Measurements from ENCODE around the gene ARHGDIG.

The ARHGDIG gene

DNA sequence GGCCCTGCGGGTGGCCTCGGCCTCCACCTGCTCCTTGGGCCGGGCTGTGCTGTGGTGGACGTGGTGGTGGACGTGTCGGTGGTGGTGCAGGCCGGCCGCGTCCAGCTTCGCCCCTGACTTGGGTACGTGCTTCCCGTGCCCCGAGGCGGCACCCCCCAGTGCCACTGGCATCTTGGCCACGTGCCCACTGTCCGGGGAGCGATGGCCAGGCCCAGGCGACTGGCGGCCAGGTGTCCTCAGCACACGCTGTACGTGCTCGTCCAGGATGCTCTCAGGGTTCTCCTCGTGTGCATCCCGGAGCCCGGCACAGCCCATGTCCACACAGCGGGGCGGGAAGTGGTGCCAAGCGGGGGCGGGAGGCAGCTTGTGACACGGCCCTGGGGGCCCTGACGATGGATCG, 17.4 kb downstream of the ARHGDIG start:
- DNase-seq, result no peak

GRCh38 chr16:301235-301634, 20.8 kb downstream of the ARHGDIG start:
- DNase-seq, result no peak

GRCh38 chr16:301950-302349, 21.6 kb downstream of the ARHGDIG start:
- DNase-seq, result no peak

DNA sequence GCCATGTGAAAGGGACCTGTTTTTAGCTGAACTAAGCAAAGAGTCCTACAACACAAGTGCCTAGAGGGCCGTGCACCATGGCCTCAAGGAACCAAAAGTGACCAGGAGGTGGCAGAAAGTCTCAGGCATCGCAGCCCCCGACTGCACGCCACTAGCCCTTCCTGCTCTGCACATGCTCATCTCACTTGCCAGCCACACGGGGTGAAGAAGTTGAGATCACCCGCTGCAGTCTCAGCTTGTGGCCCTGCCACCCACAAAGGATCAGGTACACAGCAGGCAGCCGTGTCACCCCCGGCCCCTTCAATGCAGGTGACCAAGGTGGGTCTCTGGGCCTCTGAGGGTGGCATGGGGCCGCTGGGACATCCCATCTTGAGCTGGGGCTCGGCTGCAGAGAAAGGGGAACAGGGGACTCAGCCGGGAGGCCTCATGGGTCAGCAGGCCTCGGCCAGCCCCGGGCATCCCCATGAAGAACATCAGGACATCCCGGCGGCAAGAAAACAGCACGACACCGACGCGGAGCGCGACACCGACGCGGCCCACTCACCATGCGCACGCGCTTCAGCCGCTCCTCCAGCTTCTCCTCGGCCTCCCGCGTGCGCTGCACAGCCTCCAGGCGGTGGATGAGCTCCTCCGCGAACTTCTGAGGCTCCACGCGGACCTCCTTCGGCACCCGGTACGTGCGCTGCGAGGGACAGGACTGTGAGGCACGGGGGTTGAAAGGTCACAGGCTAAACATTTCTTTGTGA, 23.5 kb downstream of the ARHGDIG start:
- no peak for DNase-seq

DNA sequence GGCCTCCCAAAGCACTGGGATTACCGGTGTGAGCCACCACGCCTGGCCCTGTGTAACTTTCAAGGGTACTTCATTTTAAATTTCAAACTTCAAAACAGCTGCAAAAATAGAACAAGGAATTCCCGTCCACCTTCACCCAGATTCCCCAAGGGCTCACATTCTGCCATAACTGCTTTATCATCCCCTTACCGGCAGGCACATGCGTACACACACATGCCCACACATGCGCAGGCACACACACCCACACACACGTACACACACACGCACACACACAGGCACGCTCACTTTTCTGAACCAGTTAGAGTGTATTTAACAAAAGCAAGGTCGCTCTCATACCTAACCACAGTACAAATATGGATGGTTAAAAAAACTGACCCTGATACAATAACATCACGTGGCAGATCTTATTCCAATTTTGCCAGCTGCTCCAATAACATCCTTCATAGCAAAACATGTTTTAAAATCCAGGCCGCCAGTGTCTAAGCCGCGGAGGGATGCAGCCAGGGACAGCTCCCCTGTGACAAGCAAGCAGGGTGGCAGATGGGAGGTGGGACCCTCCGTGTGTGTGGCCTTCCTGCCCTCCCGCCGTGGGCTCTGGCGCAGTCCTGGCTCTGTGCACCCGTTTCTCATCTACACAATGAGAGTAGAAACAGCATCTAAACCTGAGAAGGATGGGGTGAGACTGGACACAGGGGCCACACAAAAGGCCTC, 25.7 kb downstream of the ARHGDIG start:
- DNase-seq, result no peak

DNA sequence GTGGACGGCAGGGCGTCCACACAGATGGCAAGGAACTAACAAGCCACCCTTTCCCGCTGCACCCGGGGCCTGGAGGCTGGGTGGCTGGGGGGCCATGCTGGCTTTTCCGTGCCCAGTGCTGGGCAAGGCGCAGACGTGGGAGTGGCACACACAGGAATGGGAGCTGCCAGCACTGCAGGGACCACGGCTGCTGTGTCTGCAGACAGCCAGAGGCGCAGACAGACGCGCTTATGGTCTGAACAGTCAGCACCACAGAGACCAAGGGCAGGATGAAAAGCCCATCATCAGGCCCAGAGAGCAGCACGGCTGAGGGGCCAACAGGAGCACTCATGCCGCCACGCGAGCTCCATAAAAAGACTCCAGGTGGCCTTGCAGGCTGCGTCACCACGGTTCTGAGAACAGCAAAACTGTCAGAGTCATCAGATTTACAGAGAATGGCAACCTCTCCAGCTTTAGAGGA, 26.6 kb downstream of the ARHGDIG start:
- no peak for DNase-seq

GRCh38 chr16:307691-308312, 27.4 kb downstream of the ARHGDIG start:
- DNase-seq, result no peak

DNA sequence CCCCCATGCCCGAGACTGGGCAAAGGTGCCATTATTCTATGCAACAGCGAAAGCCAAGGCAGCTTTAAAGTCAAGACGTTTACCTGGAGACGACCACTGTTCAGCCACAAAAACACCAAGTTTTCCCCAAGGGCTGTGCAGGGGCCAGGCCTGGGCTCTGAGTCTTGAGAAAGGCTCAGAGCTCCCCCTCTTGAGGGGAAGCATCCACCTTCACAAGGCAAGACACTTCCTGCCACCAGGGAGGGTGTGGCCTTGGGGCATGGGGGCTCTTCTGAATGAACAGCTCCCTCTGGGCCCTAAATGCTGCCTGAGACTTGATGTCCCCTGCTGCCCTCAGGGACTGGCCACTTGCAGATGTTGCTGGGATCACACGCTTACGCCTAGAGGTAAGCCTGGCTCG, 29.1 kb downstream of the ARHGDIG start:
- DNase-seq, result no peak

GRCh38 chr16:311725-312124, 31.3 kb downstream of the ARHGDIG start:
- DNase-seq, result no peak

- DNase-seq, result no peak
These were observed 34.0 kb downstream of the ARHGDIG start for GRCh38 chr16:314351-314750.

GRCh38 chr16:314795-315299, 34.5 kb downstream of the ARHGDIG start:
- no peak for DNase-seq

DNA sequence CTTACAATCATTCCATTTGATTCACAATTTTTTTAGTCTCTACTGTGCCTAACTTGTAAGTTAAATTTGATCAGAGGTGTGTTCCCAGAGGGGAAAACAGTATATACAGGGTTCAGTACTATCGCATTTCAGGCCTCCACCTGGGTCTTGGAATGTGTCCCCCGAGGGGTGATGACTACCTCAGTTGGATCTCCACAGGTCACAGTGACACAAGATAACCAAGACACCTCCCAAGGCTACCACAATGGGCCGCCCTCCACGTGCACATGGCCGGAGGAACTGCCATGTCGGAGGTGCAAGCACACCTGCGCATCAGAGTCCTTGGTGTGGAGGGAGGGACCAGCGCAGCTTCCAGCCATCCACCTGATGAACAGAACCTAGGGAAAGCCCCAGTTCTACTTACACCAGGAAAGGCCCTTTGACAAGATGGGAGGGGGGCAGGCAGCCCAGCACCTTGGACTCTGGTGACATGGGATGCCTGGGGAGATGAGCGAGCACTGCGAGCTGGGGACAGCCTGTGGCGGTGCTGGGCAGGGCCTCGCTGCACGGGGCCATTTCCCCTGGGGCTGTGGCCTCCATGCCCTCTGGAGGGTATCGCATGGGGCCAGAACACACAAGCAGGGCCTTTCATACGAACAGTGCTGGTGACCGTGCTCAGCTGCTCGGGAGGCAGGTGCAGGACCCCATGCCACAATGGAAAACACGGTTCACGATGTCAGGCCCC, 36.5 kb downstream of the ARHGDIG start:
- DNase-seq, result no peak

- no peak for DNase-seq
These were observed 37.2 kb downstream of the ARHGDIG start for GRCh38 chr16:317583-317982.

GRCh38 chr16:318628-319027, 38.2 kb downstream of the ARHGDIG start:
- no peak for DNase-seq

DNA sequence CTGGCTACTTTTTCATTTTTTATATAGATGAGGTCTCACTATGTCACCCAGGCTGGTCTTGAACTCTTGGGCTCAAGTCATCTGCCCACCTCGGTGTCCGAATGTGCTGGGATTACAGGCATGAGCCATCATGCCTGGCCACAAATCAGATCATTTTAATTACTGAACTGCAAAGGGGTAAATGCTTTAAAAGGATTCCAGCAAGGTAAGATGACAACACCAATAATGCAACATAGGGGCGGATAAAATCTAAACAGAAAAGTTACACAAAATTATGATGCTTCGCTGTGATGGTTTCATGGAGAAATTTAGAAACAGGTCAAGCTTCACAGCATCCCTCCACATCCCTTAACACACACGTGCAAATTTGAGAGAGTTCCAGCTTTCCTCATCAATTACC, 39.8 kb downstream of the ARHGDIG start:
- no peak for DNase-seq

GRCh38 chr16:321532-321931, 41.1 kb downstream of the ARHGDIG start:
- no peak for DNase-seq

- no peak for DNase-seq
These were observed 42.2 kb downstream of the ARHGDIG start for GRCh38 chr16:322476-323143.

- DNase-seq, result no peak
These were observed 43.7 kb downstream of the ARHGDIG start for GRCh38 chr16:324201-324450.

DNA sequence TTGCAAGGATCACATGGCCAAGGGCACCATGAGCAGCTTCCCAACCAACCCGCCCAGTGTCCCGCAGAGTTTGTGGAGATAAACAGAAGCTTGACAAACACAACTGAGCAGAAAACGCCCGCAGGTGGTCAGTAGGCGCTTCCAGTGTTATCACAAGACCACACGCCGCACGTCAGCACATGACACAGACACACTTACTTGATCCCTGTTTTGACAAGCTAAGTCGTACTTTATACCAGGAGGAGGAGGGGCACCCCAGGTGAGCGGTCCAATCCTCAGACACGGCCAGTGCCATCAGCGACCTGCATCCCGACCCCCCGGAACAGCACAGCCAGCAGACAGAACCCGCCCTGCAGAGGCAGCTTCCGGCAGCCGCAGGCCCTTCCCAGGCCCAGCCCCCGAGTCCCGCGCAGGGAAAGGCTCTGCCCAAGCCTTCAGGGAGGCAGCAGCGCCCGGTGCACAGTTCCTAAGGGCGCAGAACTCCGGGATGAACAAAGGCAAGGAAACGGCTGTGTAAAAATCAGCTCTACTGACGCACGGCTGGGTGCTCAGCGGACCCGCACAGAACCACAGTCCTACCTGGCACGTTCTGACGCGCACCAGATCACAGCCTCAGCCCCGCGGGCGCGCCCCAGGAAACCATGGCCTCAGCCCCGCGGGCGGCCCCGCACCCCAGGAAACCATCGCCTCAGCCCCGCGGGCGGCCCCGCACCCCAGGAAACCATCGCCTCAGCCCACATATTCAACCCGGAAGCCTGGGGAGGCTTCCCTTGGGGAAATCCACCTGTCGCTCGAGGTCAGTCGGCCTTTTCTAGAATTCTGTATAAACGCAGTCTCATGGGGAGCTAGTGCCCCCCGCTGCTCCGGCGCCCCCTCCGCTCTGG, 44.3 kb downstream of the ARHGDIG start:
- peak; percentile 47 for DNase-seq

- no peak for DNase-seq
These were observed 45.2 kb downstream of the ARHGDIG start for GRCh38 chr16:325375-326145.

GRCh38 chr16:330741-331140, 50.4 kb downstream of the ARHGDIG start:
- DNase-seq, result no peak
